Panc1 (cell line): ENCODE data around the gene PDE1C. TPM values are rescaled to one million over a fixed set of nuclear protein-coding genes. Genes with fewer than 3 reads are reported as not detected.

ENCODE experiments used
- ATAC-seq: fragments of 200-7000 bp; cut with Tn5 transposase; 2 replicates; pipeline ENCODE4 v1.9.1; 2020; ENCODE audit warnings: mild to moderate bottlenecking, moderate library complexity
- BruUV-seq: library from RNA; stranded (reverse); fragments of 400-500 nt; replicated peaks from 2 replicates; lab custom pipeline; 2021; lab: Mats Ljungman, UMichigan
- CTCF ChIA-PET: fragments of 300-600 bp; sonication (Branson Sonifier 250); formaldehyde crosslinking; loops from one replicate; lab custom pipeline; 2022; ENCODE audit warnings: antibody characterized with exemption; lab: Charles Lee
- POLR2A ChIA-PET: fragments of 300-600 bp; sonication (Branson Sonifier 250); formaldehyde crosslinking; loops from one replicate; lab custom pipeline; 2022; ENCODE audit warnings: antibody characterized with exemption; lab: Charles Lee
- DNase-seq: peaks from one replicate; pipeline ENCODE4 v3.0.0-alpha.2; 2010; ENCODE audit warnings: low read depth, low spot score
- H3K27ac ChIP-seq: 2 replicates; pipeline ENCODE4 v1.5.1; 2011; ENCODE audit warnings: mild to moderate bottlenecking, low read length, inconsistent platforms
- H3K27me3 ChIP-seq: fragments of 200-500 bp; sonication (Bioruptor generic); 2 replicates; pipeline ENCODE4 v1.6.0; 2014; ENCODE audit warnings: low read length, inconsistent platforms; ENCODE audit not compliant: control insufficient read depth, insufficient read depth
- H3K36me3 ChIP-seq: fragments of 200-500 bp; sonication (Bioruptor generic); 2 replicates; pipeline ENCODE4 v1.5.1; 2014; ENCODE audit warnings: inconsistent platforms, mild to moderate bottlenecking, low read length, moderate library complexity; ENCODE audit not compliant: control insufficient read depth, insufficient read depth
- H3K4me1 ChIP-seq: 2 replicates; pipeline ENCODE4 v1.5.1; 2011; ENCODE audit warnings: inconsistent platforms, mild to moderate bottlenecking, low read length, moderate library complexity; ENCODE audit not compliant: control insufficient read depth, insufficient read depth
- H3K4me3 ChIP-seq, 2 experiments: 2 replicates each; pipeline ENCODE4 v1.5.1; 2011 to 2012; ENCODE audit warnings: low read depth in 2 of 2, low read length in 2 of 2, mild to moderate bottlenecking in 2 of 2, inconsistent platforms in 1 of 2, moderate library complexity in 1 of 2
- H3K9me3 ChIP-seq: fragments of 200-500 bp; sonication (Bioruptor generic); 2 replicates; pipeline ENCODE4 v1.5.1; 2014; ENCODE audit warnings: low read depth, mild to moderate bottlenecking, inconsistent platforms, low read length, moderate library complexity; ENCODE audit not compliant: control insufficient read depth, insufficient read depth
- POLR2AphosphoS5 ChIP-seq: IDR thresholded peaks from 2 replicates; pipeline ENCODE4 v1.6.1; 2012; ENCODE audit warnings: mild to moderate bottlenecking, low read depth, low read length, moderate library complexity
- SIN3A ChIP-seq: IDR thresholded peaks from 2 replicates; pipeline ENCODE4 v1.6.1; 2012; ENCODE audit warnings: low read depth, mild to moderate bottlenecking, low read length, moderate library complexity, borderline replicate concordance; ENCODE audit not compliant: insufficient read depth
- TCF7L2 ChIP-seq: IDR thresholded peaks from 2 replicates; pipeline ENCODE4 v1.6.1; 2011; ENCODE audit warnings: mild to moderate bottlenecking, low read depth, low read length, inconsistent platforms
- in situ Hi-C: cut with HindIII; loops from 2 replicates; pipeline ENCODE4 v1.10.0; 2016; ENCODE audit warnings: low sequenced_read_pairs, low pct_unique_long_range_greater_than_20kb
- intact Hi-C: fragments of 100-400 bp; cut with micrococcal nuclease; formaldehyde crosslinking; loops from one replicate; pipeline ENCODE4 v1.10.0; 2022; ENCODE audit not compliant: unreplicated experiment
- total RNA-seq: library from RNA; stranded (reverse); gene quantifications from one replicate; pipeline ENCODE4 v1.2.1, GENCODE V29; 2021; ENCODE audit not compliant: unreplicated experiment
- TF ChIP-seq, protein P1 (sequence below): fragments of 450-650 bp; IDR thresholded peaks from 2 replicates; pipeline ENCODE4 v1.5.1; 2017; ENCODE audit warnings: mild to moderate bottlenecking
- TF ChIP-seq, protein P2 (sequence below), 2 experiments: IDR thresholded peaks; 2 replicates each; pipeline ENCODE4 v1.6.1; 2011 to 2012; ENCODE audit warnings: low read depth in 2 of 2, control low read depth in 1 of 2, low read length in 1 of 2, mild to moderate bottlenecking in 1 of 2, moderate library complexity in 1 of 2; ENCODE audit not compliant: insufficient read depth in 1 of 2

The PDE1C gene
- total RNA-seq, 1 experiment from 2014 or later = not detected

DNA sequence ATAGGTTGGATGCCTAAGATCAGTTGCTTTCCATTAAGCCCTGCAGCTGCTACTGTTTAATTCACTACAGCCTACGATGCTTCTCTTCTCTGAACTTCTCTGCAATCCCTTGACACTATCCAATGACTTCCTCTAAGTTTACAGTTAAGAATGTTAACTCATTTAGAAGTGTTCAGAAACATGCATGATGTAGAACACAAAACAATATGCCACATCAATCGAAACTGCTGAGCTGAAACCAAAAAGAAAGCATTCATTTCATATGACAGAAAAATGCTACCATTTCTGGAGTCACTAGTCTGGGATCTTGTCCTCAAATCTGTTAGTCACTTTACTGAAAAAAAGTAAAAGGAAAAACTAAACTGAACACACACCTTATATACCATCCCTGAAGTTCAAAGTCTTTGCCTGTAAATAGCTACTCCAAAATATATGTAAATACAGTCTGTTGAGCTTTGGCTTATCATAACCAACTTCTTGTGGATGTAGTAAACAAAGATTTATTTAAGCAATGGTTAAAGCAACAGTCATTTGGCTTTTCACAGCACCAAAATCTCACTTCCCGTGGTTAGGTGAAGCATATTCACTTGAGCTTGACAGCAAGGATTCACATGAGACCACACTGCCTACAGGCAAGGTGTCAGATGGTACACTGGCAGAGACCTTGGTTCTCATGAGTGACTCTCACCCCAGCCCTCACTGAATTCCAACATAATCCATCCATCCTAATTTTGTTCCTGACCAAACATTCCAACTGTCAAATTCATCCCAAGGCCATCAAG is 196.2 kb downstream of the PDE1C start:
- H3K36me3 ChIP-seq = no peaks in the 10 kb centered on the region
- no TSS peak for BruUV-seq
- DNase-seq (no peak), ATAC-seq (no peak)
- POLR2A ChIA-PET = no interaction called here
- intact Hi-C loops = no loop called here
- no peaks in the 10 kb centered on the region for H3K27me3 ChIP-seq
- in situ Hi-C loops = no loop called here
- no peaks in the 10 kb centered on the region for H3K9me3 ChIP-seq
- TF ChIP-seq SIN3A = no peak
- TF ChIP-seq, protein P1, sequence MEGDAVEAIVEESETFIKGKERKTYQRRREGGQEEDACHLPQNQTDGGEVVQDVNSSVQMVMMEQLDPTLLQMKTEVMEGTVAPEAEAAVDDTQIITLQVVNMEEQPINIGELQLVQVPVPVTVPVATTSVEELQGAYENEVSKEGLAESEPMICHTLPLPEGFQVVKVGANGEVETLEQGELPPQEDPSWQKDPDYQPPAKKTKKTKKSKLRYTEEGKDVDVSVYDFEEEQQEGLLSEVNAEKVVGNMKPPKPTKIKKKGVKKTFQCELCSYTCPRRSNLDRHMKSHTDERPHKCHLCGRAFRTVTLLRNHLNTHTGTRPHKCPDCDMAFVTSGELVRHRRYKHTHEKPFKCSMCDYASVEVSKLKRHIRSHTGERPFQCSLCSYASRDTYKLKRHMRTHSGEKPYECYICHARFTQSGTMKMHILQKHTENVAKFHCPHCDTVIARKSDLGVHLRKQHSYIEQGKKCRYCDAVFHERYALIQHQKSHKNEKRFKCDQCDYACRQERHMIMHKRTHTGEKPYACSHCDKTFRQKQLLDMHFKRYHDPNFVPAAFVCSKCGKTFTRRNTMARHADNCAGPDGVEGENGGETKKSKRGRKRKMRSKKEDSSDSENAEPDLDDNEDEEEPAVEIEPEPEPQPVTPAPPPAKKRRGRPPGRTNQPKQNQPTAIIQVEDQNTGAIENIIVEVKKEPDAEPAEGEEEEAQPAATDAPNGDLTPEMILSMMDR = no peak
- no peak for TF ChIP-seq TCF7L2
- TF ChIP-seq, protein P2, sequence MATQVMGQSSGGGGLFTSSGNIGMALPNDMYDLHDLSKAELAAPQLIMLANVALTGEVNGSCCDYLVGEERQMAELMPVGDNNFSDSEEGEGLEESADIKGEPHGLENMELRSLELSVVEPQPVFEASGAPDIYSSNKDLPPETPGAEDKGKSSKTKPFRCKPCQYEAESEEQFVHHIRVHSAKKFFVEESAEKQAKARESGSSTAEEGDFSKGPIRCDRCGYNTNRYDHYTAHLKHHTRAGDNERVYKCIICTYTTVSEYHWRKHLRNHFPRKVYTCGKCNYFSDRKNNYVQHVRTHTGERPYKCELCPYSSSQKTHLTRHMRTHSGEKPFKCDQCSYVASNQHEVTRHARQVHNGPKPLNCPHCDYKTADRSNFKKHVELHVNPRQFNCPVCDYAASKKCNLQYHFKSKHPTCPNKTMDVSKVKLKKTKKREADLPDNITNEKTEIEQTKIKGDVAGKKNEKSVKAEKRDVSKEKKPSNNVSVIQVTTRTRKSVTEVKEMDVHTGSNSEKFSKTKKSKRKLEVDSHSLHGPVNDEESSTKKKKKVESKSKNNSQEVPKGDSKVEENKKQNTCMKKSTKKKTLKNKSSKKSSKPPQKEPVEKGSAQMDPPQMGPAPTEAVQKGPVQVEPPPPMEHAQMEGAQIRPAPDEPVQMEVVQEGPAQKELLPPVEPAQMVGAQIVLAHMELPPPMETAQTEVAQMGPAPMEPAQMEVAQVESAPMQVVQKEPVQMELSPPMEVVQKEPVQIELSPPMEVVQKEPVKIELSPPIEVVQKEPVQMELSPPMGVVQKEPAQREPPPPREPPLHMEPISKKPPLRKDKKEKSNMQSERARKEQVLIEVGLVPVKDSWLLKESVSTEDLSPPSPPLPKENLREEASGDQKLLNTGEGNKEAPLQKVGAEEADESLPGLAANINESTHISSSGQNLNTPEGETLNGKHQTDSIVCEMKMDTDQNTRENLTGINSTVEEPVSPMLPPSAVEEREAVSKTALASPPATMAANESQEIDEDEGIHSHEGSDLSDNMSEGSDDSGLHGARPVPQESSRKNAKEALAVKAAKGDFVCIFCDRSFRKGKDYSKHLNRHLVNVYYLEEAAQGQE (IDR thresholded peaks at IDR 0.05; ENCODE audit: insufficient read depth in 1 of 2, low read depth in 2 of 2, low read length in 1 of 2) = no peak
- TF ChIP-seq POLR2AphosphoS5 = no peak
- H3K27ac ChIP-seq = no peak overlapping the region
- no peaks in the 10 kb centered on the region for H3K4me1 ChIP-seq
- no peak overlapping the region for H3K4me3 ChIP-seq
- CTCF ChIA-PET = no interaction called here

DNA sequence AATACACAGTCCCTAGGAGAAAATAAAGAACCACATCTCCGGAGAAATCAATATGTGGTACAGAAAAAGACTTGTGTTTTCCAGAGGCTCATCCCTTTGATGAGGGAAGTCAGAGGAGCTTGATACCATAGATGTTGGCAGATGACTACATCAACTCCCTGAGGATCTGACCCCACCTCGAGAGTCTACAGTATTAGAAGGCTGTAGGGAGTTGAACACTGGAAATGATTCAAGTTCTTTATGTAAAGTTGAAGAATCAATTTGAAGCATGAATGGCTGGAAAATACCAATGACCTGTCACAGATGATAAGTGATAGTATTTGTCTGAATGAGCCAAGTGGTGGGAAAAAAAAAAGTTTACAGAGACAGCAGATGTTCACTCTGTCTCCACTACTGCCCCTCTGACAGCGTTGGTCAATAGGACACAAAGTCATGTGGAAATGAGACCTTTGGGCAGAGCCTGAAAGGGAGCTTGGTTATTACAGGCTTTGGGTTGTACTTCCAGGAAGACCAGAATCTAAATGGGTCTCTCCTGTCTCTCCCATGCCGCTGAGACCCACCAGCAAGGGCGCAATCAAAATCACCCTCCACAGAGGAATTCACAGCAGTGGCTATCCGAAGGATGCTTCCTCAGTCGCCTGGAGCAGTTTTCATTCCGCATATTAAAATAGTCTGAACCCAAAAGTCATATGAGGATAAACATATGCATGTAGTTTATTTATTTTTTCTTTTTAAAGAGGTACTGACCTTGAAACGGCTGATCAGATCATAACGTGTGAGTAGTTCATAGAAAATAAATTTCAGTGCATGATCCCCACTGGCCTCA is 197.4 kb downstream of the PDE1C start:
- H3K36me3 ChIP-seq = no peaks in the 10 kb centered on the region
- no peaks in the 10 kb centered on the region for H3K27me3 ChIP-seq
- H3K4me1 ChIP-seq = no peaks in the 10 kb centered on the region
- TF ChIP-seq POLR2AphosphoS5 = no peak
- TF ChIP-seq, protein P2 (IDR thresholded peaks at IDR 0.05; ENCODE audit: insufficient read depth in 1 of 2, low read depth in 2 of 2, low read length in 1 of 2) = no peak
- TF ChIP-seq, protein P1 = no peak
- TF ChIP-seq TCF7L2 = no peak
- TF ChIP-seq SIN3A = no peak
- DNase-seq (no peak), ATAC-seq (no peak)
- intact Hi-C loops (no loop called here), in situ Hi-C loops (no loop called here)
- ChIA-PET CTCF (no interaction called here), POLR2A (no interaction called here)
- no TSS peak for BruUV-seq
- H3K9me3 ChIP-seq = no peaks in the 10 kb centered on the region
- H3K4me3 ChIP-seq = no peak overlapping the region
- H3K27ac ChIP-seq = no peak overlapping the region
